HG03045 (cell line): Measurements from ENCODE around the gene ARL2BP.
"Not testable (repeated sequence)": the region's sequence is repeated elsewhere in the genome, so short reads cannot be mapped to it uniquely, and the experiment has no call there.

Experiments
- ATAC-seq: cut with Tn5 transposase; IDR thresholded peaks from one replicate; pipeline ENCODE4 v1.9.1; 2021; ENCODE audit warnings: mild to moderate bottlenecking, moderate library complexity; ENCODE audit not compliant: unreplicated experiment

The ARL2BP gene

GRCh38 chr16:57244767-57245471 lies at the start of gene ARL2BP:
Gene ARL2BP, plus strand, starts transcription at chr16:57245259. Its CDS starts 109 bp downstream, at chr16:57245368.
- peak; percentile 96 for ATAC-seq

DNA sequence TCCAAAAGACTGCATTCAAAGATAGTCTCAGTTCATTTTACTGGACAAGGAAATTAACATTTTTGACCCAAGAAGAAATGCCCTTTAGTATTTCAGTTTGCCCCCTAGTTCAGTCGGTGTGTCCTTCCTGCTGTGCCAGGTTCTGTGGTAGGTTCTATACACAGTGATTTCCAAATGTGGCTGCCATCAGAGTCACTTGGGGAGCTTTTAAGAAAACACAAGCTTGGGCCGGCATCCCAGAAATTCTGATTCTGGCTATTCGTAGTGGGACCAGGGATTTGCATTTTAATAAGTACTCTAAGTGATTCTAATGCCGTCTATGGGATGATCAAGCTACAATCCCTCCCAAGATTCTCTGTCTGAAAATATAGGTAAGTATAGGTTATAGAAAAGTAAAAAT lies 48.8 kb upstream of the ARL2BP start:
- no peak for ATAC-seq

DNA sequence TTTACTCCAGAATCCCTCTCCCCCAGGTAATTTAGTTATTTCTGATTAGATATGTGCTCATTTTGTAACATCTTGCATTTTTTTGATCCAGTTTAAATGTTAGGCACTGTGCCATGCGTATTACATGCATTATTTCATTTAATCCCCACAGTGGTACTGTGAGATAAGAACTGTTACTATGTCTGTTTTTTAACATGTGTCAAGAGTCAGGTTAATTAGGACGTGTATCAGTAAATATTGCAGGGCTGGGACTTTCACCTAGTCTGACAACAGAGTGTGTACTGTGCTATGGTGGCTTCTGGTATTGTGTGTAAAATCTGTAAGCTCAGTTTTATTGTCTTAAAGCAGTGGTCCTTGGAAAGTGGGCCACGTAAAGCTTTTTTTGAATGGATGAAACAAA lies 48.3 kb upstream of the ARL2BP start:
- no peak for ATAC-seq

DNA sequence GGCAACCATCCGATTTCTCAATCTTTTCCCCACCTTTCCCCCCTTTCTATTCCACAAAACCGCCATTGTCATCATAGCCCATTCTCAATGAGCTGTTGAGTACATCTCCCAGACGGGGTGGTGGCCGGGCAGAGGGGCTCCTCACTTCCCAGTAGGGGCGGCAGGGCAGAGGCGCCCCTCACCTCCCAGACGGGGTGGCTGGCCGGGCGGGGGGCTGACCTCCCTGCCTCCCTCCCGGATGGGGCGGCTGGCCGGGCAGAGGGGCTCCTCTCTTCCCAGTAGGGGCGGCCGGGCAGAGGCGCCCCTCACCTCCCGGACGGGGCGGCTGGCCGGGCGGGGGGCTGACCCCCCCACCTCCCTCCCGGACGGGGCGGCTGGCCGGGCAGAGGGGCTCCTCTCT lies 44.7 kb upstream of the ARL2BP start:
- ATAC-seq, result not testable (repeated sequence)

DNA sequence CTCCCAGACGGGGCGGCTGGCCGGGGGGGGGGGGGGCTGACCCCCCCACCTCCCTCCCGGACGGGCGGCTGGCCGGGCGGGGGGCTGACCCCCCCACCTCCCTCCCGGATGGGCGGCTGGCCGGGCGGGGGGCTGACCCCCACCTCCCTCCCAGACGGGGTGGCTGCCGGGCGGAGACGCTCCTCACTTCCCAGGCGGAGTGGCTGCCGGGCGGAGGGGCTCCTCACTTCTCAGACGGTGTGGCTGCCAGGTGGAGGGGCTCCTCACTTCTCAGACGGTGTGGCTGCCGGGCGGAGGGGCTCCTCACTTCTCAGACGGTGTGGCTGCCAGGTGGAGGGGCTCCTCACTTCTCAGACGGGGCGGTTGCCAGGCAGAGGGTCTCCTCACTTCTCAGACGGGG lies 44.1 kb upstream of the ARL2BP start:
- ATAC-seq, result not testable (repeated sequence)

GRCh38 chr16:57202095-57202886 lies 42.8 kb upstream of the ARL2BP start:
- no peak for ATAC-seq

- ATAC-seq, result no peak
These were observed 41.6 kb upstream of the ARL2BP start for GRCh38 chr16:57203451-57203850.

GRCh38 chr16:57204675-57205074 lies 40.4 kb upstream of the ARL2BP start:
- ATAC-seq, result no peak

GRCh38 chr16:57208926-57209325 lies 36.1 kb upstream of the ARL2BP start:
- ATAC-seq, result no peak

- no peak for ATAC-seq
These were observed 35.3 kb upstream of the ARL2BP start for GRCh38 chr16:57209780-57210179.

GRCh38 chr16:57213462-57213861 lies 31.6 kb upstream of the ARL2BP start:
- no peak for ATAC-seq

- ATAC-seq, result no peak
These were observed 28.1 kb upstream of the ARL2BP start for GRCh38 chr16:57216968-57217367.

GRCh38 chr16:57223057-57223456 lies 22.0 kb upstream of the ARL2BP start:
- no peak for ATAC-seq

GRCh38 chr16:57224651-57225335 lies 20.3 kb upstream of the ARL2BP start:
- no peak for ATAC-seq

DNA sequence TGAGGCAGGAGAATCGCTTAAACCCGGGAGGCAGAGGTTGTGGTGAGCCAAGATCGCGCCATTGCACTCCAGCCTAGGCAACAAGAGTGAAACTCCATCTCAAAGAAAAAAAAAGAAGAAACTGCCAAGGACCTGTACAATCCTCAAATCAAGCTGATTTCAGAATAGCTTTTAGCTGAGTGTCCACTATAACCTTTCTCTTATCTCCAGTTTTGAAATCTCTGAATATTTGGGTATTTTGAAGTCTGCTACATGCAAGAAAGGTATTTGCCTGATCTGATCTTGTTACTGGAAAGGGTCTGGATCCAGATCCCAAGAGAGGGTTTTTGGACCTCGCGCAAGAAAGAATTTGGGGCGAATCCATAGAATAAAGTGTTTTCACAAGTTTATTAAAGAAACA lies 19.1 kb upstream of the ARL2BP start:
- no peak for ATAC-seq

GRCh38 chr16:57226701-57227621 lies 18.1 kb upstream of the ARL2BP start:
- no peak for ATAC-seq

DNA sequence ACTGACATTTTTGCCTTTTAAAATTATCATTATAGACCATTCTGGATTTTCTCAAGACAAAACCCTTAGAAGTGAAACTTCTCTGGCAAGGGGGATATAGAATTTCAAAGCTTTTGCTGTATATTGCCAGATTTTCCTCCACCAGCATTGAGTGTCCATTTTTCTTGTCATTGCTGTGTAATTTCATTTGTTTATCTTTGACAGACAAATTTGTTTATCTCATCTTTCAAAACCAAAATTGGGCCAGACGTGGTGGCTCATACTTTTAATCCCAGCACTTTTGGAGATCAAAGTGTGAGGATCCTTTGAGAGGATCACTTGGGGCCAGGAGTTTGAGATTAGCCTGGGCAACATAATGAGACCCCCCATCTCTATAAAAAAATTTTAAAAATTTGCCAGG lies 16.0 kb upstream of the ARL2BP start:
- no peak for ATAC-seq

- no peak for ATAC-seq
These were observed 13.2 kb upstream of the ARL2BP start for GRCh38 chr16:57231821-57232350.

DNA sequence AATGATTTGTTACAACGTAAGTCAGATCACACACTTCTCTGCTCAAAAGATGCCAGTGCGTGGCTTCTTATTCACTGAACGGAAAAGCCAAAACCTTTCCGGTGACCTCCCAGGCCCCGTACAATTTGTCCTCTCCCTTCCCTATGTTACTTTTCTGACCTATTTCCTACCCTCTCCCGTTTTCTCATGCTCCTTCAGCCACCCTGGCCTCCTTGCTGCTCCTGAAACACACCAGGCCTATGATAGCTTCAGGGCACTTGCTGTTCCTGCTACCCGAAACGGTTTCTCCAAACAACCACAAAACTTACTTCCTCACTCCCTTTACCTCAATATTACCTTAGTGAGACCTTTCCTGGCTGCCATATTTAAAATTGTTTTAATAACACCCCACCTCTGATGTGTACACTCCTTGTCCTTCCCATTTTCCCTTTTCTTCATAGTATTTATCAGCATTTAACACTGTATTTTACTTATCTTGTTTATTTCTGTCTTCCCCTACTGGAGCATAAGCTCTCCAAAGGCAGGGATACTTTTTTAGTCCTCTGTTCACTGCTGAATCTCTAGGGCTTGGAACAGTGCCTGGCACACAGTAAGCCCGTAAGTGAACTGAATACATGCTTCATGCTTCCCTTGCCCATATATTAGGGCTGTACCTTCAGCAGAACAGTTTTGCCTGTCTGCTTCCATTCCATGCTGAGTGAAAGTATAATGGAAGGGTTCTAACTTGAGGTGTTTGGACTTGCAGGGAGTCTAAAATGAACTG lies 10.9 kb upstream of the ARL2BP start:
- ATAC-seq, result no peak

- no peak for ATAC-seq
These were observed 10.4 kb upstream of the ARL2BP start for GRCh38 chr16:57234707-57235092.
